Subcutaneous adipose tissue (tissue), 4 donors: ENCODE data around the gene NUDT21. TPM values are rescaled to one million over a fixed set of nuclear protein-coding genes. Genes with fewer than 3 reads are reported as not detected.

ENCODE experiments used
- CTCF ChIP-seq: fragments of 450-650 bp; IDR thresholded peaks from one replicate; pipeline ENCODE4 v1.5.1; 2016; ENCODE audit warnings: low read depth, mild to moderate bottlenecking, control low read depth, antibody characterized with exemption, moderate library complexity
- total RNA-seq, 4 donors: library from RNA; depleted of rRNA; stranded (reverse); fragments of >200 nt; gene quantifications; one replicate each; pipeline ENCODE4 v1.1.0, GENCODE V29; 2016

NUDT21 gene
- total RNA-seq, 4 donors from 2014 or later, result 37.1 to 57.2 (median 39.8) TPM

GRCh38 chr16:56436258-56436657, 14.9 kb downstream of the NUDT21 start:
- no peak for TF ChIP-seq CTCF

DNA sequence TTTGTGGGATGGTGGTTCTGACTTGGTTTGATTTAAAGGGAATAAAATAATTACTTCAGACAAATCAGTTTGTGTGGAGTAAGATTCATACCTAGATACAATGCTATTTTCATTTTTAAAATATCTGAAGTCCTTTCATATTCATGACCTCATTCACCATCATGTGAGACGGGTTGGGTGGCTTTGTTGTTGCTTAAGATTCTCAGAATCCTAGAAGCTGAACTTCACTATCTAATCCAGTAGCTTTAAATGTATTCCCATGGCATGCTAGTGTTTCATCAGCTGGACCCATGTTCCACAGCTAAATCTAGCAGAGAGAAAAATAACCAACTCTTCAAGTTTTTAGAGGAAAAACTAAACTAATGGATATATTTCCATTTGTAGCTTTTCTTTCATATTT, 23.0 kb downstream of the NUDT21 start:
- no peak for TF ChIP-seq CTCF

- no peak for TF ChIP-seq CTCF
These were observed 24.5 kb downstream of the NUDT21 start for GRCh38 chr16:56426585-56426984.

- no peak for TF ChIP-seq CTCF
These were observed 25.7 kb downstream of the NUDT21 start, which contains the start of gene AMFR for GRCh38 chr16:56425439-56425832. Gene AMFR (minus strand): TSS chr16:56425545. CDS start chr16:56425327, 218 bp downstream.

GRCh38 chr16:56424791-56425438, 26.2 kb downstream of the NUDT21 start:
- TF ChIP-seq CTCF, result no peak

DNA sequence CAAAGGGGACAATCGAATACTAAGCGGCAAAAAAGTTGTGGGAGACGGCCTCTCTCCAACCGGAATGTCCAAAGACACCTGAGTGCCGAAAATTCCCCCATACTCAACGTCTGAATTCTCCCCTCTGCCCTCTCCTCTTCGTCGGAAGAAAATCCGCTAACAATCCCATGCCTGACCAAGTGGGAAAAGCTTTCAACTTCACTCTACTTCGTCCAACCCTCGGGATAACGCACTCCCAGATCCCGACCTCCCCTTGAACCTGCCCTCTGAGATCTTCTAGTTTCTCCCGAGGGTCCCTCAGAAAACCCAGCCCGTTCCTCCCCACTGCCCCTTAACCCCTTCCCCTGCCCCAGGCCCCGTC, 26.7 kb downstream of the NUDT21 start:
- TF ChIP-seq CTCF, result no peak

DNA sequence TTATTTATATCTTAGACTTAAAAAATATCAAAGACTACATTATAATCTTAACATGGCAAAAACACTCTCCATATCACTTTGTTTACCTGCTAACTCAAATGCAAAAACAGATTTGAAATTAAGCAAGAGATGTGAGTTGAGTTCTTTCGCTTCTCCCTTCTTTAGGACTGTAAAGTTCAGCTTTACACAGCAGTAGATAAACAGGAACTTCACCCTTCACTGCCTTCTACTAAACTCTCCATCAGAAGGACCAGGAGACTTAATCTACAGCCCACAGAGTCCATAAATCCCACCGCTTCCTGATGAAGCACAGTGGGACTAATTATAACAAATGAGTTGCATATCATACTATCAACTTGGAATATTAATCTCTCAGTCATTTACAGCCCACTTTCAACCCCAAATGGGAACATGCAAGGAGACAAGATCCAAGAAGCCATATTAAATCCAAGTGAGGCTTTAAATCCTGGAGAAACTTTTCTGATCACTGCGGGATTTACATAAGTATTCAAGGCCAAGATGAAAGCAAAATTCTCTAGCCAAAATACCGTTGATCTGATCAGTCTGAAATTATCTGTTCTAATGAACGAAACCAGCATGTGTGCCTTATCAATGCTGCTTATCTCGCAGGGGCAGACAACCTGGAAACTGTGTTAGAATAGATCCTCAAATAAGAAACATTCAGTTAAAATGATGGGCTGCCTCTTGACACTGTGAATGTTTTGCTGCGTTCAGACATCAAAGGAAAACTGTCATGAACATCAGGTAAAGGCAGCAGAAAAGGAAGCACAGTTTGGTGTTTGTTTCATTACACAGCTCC, 27.3 kb downstream of the NUDT21 start:
- no peak for TF ChIP-seq CTCF
